ENCODE data around the gene RASGRF1.

RASGRF1 gene

GRCh38 chr15:78989701-78990240 lies 100.8 kb downstream of the RASGRF1 start:
- H3K36me3 ChIP-seq (ENCODE audit: control insufficient read depth, insufficient read depth, low read length): no peaks in the 10 kb centered on the region
- H3K9me3 ChIP-seq (ENCODE audit: control insufficient read depth, insufficient read depth, low read length): no peaks in the 10 kb centered on the region
- H3K27me3 ChIP-seq (ENCODE audit: control insufficient read depth, insufficient read depth, low read length): no peaks in the 10 kb centered on the region
- no peak overlapping the region for H3K4me3 ChIP-seq (ENCODE audit: low read depth, low read length)
- H3K9ac ChIP-seq (ENCODE audit: low read depth, low read length): no peak overlapping the region
- no peaks in the 10 kb centered on the region for H3K4me1 ChIP-seq (ENCODE audit: control insufficient read depth, insufficient read depth, low read length)

- H3K4me1 ChIP-seq (ENCODE audit: control insufficient read depth, insufficient read depth, low read length): no peaks in the 10 kb centered on the region
- no peaks in the 10 kb centered on the region for H3K27me3 ChIP-seq (ENCODE audit: control insufficient read depth, insufficient read depth, low read length)
- no peaks in the 10 kb centered on the region for H3K36me3 ChIP-seq (ENCODE audit: control insufficient read depth, insufficient read depth, low read length)
- no peaks in the 10 kb centered on the region for H3K9me3 ChIP-seq (ENCODE audit: control insufficient read depth, insufficient read depth, low read length)
- no peak overlapping the region for H3K4me3 ChIP-seq (ENCODE audit: low read depth, low read length)
- no peak overlapping the region for H3K9ac ChIP-seq (ENCODE audit: low read depth, low read length)
These were observed 102.1 kb downstream of the RASGRF1 start for GRCh38 chr15:78988361-78988911.

GRCh38 chr15:78987556-78988360 lies 102.8 kb downstream of the RASGRF1 start:
- Histone ChIP-seq H3K9ac (ENCODE audit: low read depth, low read length) (no peak overlapping the region), H3K36me3 (ENCODE audit: control insufficient read depth, insufficient read depth, low read length) (no peaks in the 10 kb centered on the region), H3K4me3 (ENCODE audit: low read depth, low read length) (no peak overlapping the region), H3K9me3 (ENCODE audit: control insufficient read depth, insufficient read depth, low read length) (no peaks in the 10 kb centered on the region), H3K4me1 (ENCODE audit: control insufficient read depth, insufficient read depth, low read length) (no peaks in the 10 kb centered on the region), H3K27me3 (ENCODE audit: control insufficient read depth, insufficient read depth, low read length) (no peaks in the 10 kb centered on the region)

GRCh38 chr15:78985859-78986475 lies 104.6 kb downstream of the RASGRF1 start:
- Histone ChIP-seq H3K27me3 (ENCODE audit: control insufficient read depth, insufficient read depth, low read length) (no peaks in the 10 kb centered on the region), H3K4me1 (ENCODE audit: control insufficient read depth, insufficient read depth, low read length) (no peaks in the 10 kb centered on the region), H3K9me3 (ENCODE audit: control insufficient read depth, insufficient read depth, low read length) (no peaks in the 10 kb centered on the region), H3K4me3 (ENCODE audit: low read depth, low read length) (no peak overlapping the region), H3K36me3 (ENCODE audit: control insufficient read depth, insufficient read depth, low read length) (no peaks in the 10 kb centered on the region), H3K9ac (ENCODE audit: low read depth, low read length) (no peak overlapping the region)

DNA sequence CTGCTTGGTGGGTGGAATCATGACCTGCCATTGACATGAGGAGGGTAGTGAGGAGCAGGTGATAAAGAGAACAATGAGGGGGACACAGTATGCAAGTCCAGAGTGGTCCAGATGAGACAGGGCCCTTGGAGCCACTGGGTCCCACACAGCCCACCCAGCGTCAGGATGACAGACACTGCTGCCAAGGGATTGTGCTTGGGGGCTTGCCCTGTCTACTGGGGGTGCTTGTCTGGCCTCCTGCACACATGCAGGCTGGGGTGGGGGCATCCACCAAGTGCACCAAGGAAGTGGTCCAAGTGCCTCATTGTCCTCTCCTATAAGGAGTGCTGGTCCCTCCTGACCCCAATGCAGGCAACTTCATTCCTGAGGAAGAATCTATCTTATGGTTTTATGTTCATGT lies 106.5 kb downstream of the RASGRF1 start:
- Histone ChIP-seq H3K9ac (ENCODE audit: low read depth, low read length) (no peak overlapping the region), H3K27me3 (ENCODE audit: control insufficient read depth, insufficient read depth, low read length) (peaks cover 5% of the 10 kb centered on the region), H3K9me3 (ENCODE audit: control insufficient read depth, insufficient read depth, low read length) (no peaks in the 10 kb centered on the region), H3K4me1 (ENCODE audit: control insufficient read depth, insufficient read depth, low read length) (no peaks in the 10 kb centered on the region), H3K4me3 (ENCODE audit: low read depth, low read length) (no peak overlapping the region), H3K36me3 (ENCODE audit: control insufficient read depth, insufficient read depth, low read length) (no peaks in the 10 kb centered on the region)

DNA sequence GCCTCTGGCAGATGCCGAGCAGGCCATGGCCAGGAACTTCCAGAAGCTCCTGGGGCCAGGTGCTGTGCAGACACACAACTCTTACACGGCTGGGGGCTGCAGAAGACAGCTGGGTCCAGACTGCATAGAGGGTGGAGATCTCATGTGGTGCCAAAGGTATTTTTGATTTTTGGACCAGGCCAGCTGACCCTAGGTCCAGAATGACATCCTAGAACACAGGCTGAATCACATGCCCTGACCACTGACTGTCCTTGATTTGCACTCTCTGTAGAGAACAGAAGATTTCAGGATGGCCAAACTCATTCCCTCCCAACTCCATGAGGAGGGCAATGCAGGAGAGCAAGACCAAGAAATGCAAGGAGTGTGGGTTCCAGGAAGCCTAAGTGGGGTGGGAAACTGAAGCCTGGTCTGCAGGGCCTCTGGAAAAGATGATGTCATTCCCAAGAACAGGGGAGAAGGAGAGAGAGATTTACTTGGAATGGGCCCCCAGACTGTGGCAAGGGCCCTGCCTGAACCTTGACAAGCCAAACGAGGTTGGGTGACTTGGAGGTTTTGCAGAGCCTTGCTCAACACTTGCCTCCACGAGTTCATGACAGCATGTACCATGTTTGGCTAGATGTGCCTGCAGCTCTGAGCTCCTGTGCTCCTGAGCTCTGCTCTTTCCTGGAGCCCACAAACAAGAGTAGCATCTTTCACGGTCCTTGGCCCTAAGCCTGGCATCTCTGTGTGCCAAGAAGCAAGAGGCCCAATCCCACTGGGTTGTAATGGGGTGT lies 107.2 kb downstream of the RASGRF1 start:
- no peaks in the 10 kb centered on the region for H3K9me3 ChIP-seq (ENCODE audit: control insufficient read depth, insufficient read depth, low read length)
- no peaks in the 10 kb centered on the region for H3K36me3 ChIP-seq (ENCODE audit: control insufficient read depth, insufficient read depth, low read length)
- no peak overlapping the region for H3K9ac ChIP-seq (ENCODE audit: low read depth, low read length)
- no peak overlapping the region for H3K4me3 ChIP-seq (ENCODE audit: low read depth, low read length)
- H3K4me1 ChIP-seq (ENCODE audit: control insufficient read depth, insufficient read depth, low read length): no peaks in the 10 kb centered on the region
- peaks cover 9% of the 10 kb centered on the region for H3K27me3 ChIP-seq (ENCODE audit: control insufficient read depth, insufficient read depth, low read length)

- H3K36me3 ChIP-seq (ENCODE audit: control insufficient read depth, insufficient read depth, low read length): no peaks in the 10 kb centered on the region
- no peak overlapping the region for H3K9ac ChIP-seq (ENCODE audit: low read depth, low read length)
- H3K4me3 ChIP-seq (ENCODE audit: low read depth, low read length): no peak overlapping the region
- no peaks in the 10 kb centered on the region for H3K4me1 ChIP-seq (ENCODE audit: control insufficient read depth, insufficient read depth, low read length)
- peaks cover 9% of the 10 kb centered on the region for H3K27me3 ChIP-seq (ENCODE audit: control insufficient read depth, insufficient read depth, low read length)
- H3K9me3 ChIP-seq (ENCODE audit: control insufficient read depth, insufficient read depth, low read length): no peaks in the 10 kb centered on the region
These were observed 107.8 kb downstream of the RASGRF1 start for GRCh38 chr15:78982736-78983135.

DNA sequence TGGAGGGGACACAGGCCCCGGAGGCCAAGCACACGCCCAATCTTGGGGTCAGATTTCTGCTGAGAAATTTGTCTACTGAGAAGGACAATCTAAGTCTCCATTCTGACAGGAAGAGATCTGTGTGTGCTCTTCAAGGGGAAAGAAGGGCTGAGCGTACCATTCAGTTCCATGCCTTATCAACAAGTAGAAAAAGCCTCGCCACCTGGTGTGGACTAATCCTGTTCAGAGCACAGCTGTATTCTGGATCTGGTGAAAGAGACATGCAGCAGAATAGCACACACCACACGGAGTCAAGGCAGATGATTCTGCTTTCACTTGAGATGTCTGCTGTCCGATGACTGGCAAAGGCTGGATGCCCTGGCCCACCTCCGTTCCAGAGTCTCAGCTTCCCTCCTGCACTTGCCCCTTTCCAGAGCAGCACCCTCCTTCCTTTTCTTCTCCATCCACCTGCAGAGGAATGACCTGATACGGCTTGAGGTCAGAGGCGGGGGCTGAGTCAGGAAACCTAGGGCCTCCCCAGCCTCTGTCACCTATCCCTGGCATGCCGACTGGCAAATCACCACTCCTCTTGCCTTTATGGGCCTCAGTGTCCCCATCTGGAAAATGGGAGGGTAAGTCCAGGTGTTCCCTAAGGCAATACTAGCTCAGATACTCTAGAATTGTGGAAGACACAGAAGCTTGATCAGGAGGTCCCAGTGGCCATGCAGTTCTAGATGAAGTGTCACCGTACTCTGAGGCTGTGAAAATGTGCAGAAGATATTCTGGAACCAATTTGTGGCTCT lies 108.9 kb downstream of the RASGRF1 start:
- H3K27me3 ChIP-seq (ENCODE audit: control insufficient read depth, insufficient read depth, low read length): peaks cover 9% of the 10 kb centered on the region
- H3K9ac ChIP-seq (ENCODE audit: low read depth, low read length): no peak overlapping the region

GRCh38 chr15:78979456-78980320 lies 110.9 kb downstream of the RASGRF1 start:
- Histone ChIP-seq H3K9ac (ENCODE audit: low read depth, low read length) (no peak overlapping the region), H3K36me3 (ENCODE audit: control insufficient read depth, insufficient read depth, low read length) (no peaks in the 10 kb centered on the region), H3K27me3 (ENCODE audit: control insufficient read depth, insufficient read depth, low read length) (peaks cover 9% of the 10 kb centered on the region), H3K4me3 (ENCODE audit: low read depth, low read length) (no peak overlapping the region), H3K9me3 (ENCODE audit: control insufficient read depth, insufficient read depth, low read length) (no peaks in the 10 kb centered on the region), H3K4me1 (ENCODE audit: control insufficient read depth, insufficient read depth, low read length) (no peaks in the 10 kb centered on the region)

More for the DNA sequence above, 108.9 kb downstream of the RASGRF1 start:
- Histone ChIP-seq H3K9me3 (ENCODE audit: control insufficient read depth, insufficient read depth, low read length) (no peaks in the 10 kb centered on the region), H3K36me3 (ENCODE audit: control insufficient read depth, insufficient read depth, low read length) (no peaks in the 10 kb centered on the region), H3K4me3 (ENCODE audit: low read depth, low read length) (no peak overlapping the region), H3K4me1 (ENCODE audit: control insufficient read depth, insufficient read depth, low read length) (no peaks in the 10 kb centered on the region)

GRCh38 chr15:78978601-78979179 lies 111.9 kb downstream of the RASGRF1 start:
- Histone ChIP-seq H3K9ac (ENCODE audit: low read depth, low read length) (no peak overlapping the region), H3K27me3 (ENCODE audit: control insufficient read depth, insufficient read depth, low read length) (peaks cover 9% of the 10 kb centered on the region), H3K4me3 (ENCODE audit: low read depth, low read length) (no peak overlapping the region), H3K36me3 (ENCODE audit: control insufficient read depth, insufficient read depth, low read length) (no peaks in the 10 kb centered on the region), H3K4me1 (ENCODE audit: control insufficient read depth, insufficient read depth, low read length) (no peaks in the 10 kb centered on the region), H3K9me3 (ENCODE audit: control insufficient read depth, insufficient read depth, low read length) (no peaks in the 10 kb centered on the region)
